GM18867 (cell line): ENCODE results near the gene GGT7.
"Not testable (repeated sequence)": the region's sequence is repeated elsewhere in the genome, so short reads cannot be mapped to it uniquely, and the experiment has no call there.

Experiments
- ATAC-seq: cut with Tn5 transposase; IDR thresholded peaks from one replicate; pipeline ENCODE4 v1.9.1; 2021; ENCODE audit warnings: mild to moderate bottlenecking, moderate library complexity; ENCODE audit not compliant: unreplicated experiment

Gene GGT7

DNA sequence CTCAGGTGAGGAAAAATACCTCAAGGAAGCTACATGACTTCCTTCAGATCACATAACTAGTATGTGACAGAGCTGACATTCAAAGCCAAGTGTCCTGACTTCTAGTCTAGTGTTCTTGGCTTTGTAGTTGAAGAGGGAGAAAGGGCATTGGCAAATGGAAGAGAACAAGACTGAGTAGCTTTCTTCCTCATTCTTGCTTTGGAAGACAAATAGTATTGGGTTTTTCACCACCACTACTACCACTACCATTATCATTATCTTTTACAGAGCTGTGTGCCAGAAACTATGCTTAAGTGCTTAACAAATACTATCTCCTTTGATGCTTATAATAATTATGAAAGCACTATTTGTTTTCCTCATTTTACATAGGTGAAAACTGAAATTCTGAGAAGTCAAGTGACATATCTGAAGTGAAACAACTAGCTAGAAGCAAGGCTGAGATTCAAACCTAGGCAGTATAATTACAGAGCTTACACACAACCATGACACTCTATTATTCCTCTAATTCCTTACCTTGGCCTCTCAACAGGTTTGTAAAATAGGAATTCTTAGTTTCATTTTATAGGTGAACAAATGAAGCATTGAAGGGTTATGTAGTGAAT is 10.5 kb upstream of the GGT7 start:
- ATAC-seq = no peak

- no peak for ATAC-seq
These were observed 9.0 kb upstream of the GGT7 start for GRCh38 chr20:34881689-34882088.

GRCh38 chr20:34880971-34881370 is 8.3 kb upstream of the GGT7 start:
- ATAC-seq = not testable (repeated sequence)

DNA sequence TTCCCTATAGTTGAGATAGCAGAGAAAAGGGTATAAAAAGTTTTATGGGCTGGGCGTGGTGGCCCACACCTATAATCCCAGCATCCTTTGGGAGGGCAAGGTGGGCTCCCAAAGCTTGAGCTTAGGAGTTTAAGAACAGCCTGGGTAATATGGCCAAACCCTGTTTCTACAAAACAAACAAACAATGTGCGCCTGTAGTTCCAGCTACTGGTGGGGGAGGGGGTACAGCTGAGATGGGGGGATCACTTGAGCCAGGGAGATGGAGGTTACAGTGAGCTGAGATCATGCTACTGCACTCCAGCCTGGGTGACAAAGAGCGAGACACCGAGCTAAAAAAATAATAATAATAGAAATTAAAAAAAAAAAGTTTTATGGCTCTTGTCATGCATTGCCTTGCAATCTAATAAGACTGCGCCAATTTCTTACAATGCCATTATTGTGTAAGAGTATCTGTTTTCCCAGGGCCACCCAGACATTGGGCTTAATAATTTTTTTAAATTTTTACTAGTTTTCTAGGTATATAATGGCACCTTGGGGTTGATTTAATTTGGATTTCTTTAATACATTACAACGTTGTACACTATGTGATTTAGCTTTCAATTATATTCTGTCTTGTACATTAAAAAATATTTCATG is 7.7 kb upstream of the GGT7 start:
- ATAC-seq = no peak

DNA sequence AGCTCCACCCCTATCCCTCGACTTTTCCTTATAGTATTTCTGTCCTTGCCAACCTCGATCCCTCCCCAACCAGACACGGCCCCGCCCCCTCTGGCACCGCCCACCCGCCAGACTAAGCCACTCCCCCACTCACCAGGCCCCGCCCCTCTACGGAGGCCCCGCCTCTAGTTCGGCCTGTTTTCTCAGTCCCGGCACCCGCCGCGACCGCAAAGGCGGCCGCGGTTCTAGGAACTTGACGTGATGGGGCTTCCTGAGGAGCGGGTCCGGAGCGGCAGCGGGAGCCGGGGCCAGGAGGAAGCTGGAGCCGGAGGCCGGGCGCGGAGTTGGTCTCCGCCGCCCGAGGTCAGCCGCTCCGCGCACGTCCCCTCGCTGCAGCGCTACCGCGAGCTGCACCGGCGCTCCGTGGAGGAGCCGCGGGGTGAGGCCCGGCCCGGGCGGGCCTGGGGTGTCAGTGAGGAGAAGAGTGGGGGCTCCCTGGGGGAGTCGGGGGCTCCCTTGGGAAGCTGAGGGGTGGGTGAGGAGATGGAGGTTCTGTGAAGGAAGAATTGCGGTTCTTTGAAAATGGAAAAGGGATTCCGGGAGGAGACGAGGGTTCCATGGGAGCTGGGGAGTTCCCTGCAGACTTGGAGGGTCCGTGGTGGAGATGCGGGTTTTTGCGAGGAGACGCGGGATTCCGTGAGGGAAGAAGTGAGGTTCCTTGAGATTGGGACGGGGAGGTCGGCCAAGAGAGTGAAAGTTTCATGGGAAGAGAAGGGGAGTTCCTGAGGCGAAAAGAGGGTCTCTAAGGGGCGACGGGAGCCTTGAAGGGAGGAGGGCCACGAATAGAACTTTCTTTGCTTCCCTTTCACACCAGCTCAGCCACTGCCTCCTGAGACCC is 4.0 kb upstream of the GGT7 start, which contains the start of gene ACSS2:
Gene ACSS2, plus strand, starts transcription at position 207 of the 877 bp plus-strand sequence. Its CDS starts 34 bp downstream, at position 241.
- peak; percentile 63 for ATAC-seq

DNA sequence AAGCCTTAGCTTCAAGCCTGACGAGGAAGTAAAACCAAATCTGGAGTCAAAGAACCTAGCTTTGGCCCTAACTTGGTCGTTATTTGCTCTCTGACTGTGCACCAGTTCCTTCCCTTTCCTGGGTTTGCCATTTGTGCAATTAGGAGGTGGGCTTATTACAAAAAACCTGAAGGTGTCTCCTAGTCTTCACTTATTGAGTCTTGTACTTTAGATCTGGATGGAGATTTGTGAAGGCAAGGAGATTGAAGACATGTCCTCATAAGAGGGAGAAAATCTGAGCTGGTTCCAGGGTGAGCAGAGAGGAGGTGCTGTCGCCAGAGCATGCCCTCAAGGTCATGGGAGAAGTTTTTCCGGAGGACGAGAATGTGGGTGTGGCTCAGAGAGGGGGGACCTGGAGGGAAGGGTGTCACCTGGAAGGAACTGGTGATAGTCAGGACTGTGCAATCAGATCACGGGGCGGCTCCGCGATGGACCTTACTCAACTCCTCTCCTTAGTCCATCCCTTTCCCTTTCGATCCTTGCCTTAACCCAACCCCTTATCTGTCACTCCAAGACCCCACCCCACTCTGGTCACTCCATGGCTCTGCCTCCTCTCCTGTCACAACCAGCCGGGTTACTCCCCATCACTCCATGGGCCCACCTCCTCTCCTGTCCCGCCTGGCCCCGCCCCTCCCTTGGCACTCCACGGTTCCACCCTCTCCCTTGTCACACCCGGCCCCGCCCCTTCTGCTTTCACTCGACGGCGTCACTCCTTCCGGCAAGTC is 3.2 kb upstream of the GGT7 start:
- peak; percentile 72 for ATAC-seq

DNA sequence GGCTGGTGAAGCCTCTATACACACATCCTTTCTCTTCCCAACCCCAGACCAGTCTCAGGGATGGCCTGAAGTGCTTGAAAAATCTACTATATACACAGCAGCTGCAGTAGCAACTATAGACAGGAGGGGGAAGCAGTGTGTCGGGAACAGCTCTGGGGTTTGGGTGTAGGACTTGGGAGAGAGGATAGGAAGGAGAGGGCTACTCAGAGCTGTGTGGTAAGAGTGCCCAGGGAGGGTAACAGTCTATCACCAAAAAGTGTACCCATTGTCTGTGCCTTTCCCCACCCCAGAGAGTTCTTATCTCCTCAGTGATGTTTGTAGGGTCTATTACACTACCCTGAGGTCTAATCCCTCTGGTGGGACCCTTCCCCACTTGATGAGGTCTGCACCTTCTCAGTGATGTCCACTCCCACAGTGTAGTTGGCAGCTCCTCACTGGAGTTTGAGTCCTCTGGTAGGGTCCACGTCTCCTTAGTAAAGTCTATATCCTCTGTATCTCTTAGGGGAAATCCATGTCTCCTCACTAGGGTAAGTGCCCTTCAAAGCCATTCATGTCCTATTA is 1.5 kb upstream of the GGT7 start:
- no peak for ATAC-seq

- no peak for ATAC-seq
These were observed 982 bp upstream of the GGT7 start for GRCh38 chr20:34873583-34874093.

DNA sequence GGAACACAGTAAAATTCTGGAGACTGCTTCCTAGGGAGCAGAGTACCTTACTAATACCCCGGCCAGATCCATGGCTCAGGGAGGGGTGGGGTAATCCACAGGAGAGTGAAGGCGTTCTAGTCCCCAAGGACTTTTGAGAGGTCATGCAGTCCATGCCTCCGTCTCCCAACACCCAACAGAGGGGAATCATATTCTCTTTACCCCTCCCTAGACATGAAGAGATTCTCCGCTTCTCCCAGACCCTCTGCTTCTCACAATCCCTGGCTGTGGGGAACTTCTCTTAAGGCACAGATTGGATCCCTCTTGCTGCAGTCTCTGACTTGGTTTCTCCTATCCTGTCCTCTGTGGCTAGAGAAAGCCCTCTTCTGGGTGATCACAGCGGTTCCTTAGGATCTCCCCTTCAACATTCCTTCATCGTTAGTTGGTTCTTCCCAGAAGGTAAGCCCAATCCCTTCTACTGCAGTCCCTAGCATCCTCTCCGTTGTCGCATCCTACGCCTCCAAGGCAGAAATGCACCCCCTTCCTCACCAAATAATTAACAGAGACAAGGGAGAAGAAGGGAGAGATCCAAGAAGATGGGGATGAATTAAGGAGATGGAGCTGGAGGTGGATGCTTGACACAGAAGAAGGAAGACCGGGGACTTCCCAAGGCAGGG is 562 bp downstream of the GGT7 start:
- ATAC-seq = no peak

- no peak for ATAC-seq
These were observed 1.2 kb downstream of the GGT7 start for GRCh38 chr20:34871320-34871926.

GRCh38 chr20:34864216-34864615 is 8.4 kb downstream of the GGT7 start:
- no peak for ATAC-seq

DNA sequence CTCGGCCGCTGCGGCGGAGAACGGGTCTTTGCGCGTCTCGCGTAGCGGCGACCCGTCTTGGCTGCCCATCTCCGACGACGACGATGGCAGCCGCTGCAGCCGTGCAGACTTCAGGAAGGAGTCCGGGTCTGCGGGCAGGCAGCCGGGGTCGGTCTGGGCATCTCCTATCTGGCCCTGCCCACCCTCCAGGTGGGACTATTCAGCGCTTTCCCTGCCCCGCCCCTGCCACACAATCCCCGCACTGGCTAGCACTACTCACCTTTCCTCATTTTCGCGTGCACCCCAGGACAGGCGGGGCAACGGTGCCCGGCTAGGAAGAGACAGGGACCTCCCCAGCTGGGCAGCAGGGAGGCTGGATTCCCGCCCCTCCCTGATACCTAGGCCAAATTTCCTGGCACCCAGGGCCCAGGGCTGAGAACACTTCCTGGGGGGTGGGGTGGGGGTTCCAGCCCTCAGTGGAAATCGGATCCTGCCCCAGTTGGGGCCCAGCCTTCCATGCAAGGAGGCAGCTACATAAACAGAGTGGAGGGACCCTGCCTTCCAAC is 9.2 kb downstream of the GGT7 start:
- ATAC-seq = no peak

DNA sequence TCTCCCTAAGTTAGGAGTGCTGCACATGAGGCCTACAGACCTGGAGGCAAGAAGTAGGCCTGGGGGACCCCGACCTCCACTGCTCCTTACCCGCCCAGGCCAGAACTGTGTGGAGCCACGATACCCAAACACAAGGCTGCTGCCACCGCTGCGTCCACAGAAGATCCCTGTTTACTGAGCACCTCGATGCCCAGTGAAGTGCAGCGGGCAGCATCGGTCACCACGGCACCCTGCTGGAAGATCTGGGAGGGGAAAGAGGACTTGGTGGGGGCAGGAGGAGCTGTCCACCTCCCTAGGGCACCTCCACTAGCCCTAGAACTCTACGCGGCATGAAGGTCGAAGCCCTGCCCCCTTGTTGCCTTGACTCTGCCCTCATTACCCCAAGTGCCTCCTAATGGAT is 9.9 kb downstream of the GGT7 start:
- ATAC-seq = no peak

DNA sequence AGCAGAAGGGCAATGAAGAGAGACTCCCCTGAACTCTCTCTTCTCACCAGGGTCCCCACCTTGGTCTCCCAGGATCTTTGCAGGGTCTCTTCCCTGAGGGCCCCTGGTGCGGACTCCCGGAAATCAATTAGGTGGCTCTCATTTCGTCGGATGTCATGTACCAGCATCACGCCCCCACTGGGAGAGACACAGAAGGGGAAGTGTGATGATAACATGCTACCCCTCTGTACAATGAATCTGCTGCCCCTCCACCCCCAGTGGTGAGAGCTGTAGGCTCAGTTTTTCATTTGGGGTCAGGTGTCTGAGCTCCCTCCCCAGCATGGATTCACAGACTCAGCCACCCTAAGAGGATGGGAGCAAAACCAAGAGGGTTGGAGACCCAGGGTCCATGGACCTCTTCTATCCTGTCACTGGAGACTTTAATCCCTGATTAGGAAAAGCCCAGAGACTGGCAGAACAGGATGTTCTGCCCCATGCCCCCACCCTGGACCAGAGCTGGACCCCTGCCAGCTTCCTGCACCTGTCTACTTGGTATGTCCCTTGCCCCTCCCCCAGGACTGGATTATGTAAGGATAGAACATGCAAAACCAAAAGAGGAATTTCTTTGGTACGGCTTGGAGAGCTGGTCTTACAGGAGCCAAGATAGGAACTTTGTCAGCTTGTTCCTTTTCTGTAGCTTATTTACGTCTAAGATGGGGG is 11.1 kb downstream of the GGT7 start:
- ATAC-seq = no peak

DNA sequence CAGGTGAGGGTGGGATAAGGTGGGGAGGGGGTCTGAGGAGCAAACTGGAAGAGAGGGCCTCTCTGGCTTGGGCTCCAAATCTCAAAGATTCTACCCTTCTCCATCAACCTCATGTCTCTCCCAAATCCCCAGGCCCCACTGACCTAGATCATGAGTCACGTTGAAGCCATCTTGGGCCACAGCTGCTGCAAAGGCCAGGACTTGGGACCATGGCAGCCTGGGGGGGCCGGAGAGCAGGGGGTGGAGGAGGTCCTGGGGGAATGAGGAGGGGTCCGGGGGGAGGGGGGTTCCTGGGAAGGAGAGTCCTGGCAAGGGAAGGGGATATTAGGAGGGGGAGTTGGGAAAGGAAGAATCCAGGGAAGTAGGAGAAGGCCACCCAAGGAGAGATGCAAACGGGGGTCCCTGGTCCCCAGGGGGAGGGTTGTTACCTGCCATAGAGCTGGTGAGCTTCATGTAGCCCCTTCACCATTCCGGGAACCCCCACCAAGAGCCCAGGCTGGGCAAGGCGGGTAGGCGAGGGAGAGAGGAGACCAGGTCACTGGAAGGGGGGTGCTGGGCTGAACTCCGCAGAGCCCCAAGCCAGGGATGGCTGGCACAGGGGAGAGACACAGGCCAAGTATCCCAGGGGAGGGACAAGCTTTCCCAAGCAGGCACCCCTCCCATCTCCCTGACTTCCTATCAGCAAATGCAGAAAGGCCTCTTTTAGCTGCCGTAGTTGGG is 12.7 kb downstream of the GGT7 start:
- no peak for ATAC-seq

- ATAC-seq = no peak
These were observed 13.3 kb downstream of the GGT7 start for GRCh38 chr20:34859367-34859766.

DNA sequence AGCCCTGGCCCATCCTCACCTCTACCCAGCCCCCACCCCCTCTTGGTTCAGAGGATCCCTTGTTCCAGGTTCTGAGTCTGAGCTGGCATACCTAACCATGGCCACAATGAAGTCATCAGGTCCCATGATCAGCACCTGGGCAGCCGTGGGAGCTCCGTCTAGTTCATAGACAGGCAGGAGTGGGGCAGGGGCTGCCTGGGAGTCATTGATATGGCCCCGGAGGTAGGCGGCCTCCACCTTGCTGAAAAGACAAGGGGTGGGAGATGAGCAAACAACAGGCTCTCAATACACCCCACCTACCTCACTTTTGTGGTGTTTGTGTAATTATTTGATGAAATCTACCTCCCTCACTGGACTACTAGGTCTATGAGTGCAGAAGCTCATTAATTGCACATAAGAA is 20.4 kb downstream of the GGT7 start:
- ATAC-seq = no peak

GRCh38 chr20:34850969-34851368 is 21.7 kb downstream of the GGT7 start:
- no peak for ATAC-seq
